ENCODE results near the gene ERVFRD-1. TPM values are rescaled to one million over a fixed set of nuclear protein-coding genes. Genes with fewer than 3 reads are reported as not detected.

Gene ERVFRD-1
- total RNA-seq, 4 donors from 2014 or later: 0.11 to 0.83 (median 0.27) TPM

DNA sequence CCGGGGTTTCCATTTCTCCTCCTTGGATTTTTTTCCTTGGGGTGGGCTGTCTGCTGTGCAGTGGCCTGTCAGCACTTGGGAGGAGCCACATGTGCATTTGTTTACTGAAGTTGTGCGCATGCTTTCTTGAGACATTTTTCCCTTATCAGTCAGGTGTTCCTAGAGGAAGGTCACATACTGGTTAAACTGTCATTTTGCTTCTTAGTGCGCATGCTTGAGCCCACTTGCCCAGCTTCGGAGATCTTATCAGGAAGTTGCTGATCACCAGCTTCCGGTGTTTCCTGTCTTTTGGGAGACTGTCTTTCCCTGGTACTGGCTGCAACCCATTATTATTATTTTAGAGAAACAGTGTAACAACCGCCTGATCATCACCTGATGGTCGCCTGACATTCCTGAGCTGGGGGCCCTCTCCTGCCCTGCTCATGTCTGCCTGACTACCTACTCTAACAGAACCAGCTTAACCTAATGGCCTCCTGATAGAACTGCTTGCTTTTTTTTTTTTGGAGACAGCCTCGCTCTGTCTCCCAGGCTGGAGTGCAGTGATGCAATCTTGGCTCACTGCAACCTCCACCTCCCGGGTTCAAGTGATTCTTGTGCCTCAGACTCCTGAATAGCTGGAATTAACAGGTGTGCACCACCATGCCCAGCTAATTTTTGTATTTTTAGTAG lies 378 bp upstream of the ERVFRD-1 start:
- intact Hi-C loops (cut with DNase I): no loop called here
- TF ChIP-seq POLR2A (IDR thresholded peaks at IDR 0.05; ENCODE audit: low read depth) (no peak), EP300 (IDR thresholded peaks at IDR 0.05) (no peak), POLR2AphosphoS5 (IDR thresholded peaks at IDR 0.05) (no peak), CTCF (IDR thresholded peaks at IDR 0.05) (no peak)
- WGBS: 56% methylated on average over 9 of the region's 9 CpGs
- Histone ChIP-seq H3K27me3 (no peaks in the 10 kb centered on the region), H3K36me3 (no peaks in the 10 kb centered on the region), H3K4me3 (no peak overlapping the region), H3K9me3 (no peaks in the 10 kb centered on the region), H3K4me1 (peaks cover 0 to 18% (median 7%) of the 10 kb centered on the region in 4 donors), H3K27ac (replicated peaks in 1 of 4) (no peak overlapping the region)
- DNase-seq (ENCODE audit: extremely low spot score): no peak

GRCh38 chr6:11108726-11109125 lies 2.8 kb downstream of the ERVFRD-1 start:
- no peaks in the 10 kb centered on the region for H3K9me3 ChIP-seq
- no peak overlapping the region for H3K27ac ChIP-seq (replicated peaks in 1 of 4)
- no peak for DNase-seq (ENCODE audit: extremely low spot score)
- no peaks in the 10 kb centered on the region for H3K27me3 ChIP-seq
- intact Hi-C loops (cut with DNase I): no loop called here
- H3K36me3 ChIP-seq: no peaks in the 10 kb centered on the region
- TF ChIP-seq POLR2AphosphoS5 (IDR thresholded peaks at IDR 0.05) (no peak), POLR2A (IDR thresholded peaks at IDR 0.05; ENCODE audit: low read depth) (no peak), EP300 (IDR thresholded peaks at IDR 0.05) (no peak), CTCF (IDR thresholded peaks at IDR 0.05) (no peak)
- no peak overlapping the region for H3K4me3 ChIP-seq
- peaks cover 0 to 18% (median 7%) of the 10 kb centered on the region in 4 donors for H3K4me1 ChIP-seq

- DNase-seq (ENCODE audit: extremely low spot score): no peak
- H3K4me3 ChIP-seq: no peak overlapping the region
- no peak overlapping the region for H3K27ac ChIP-seq (replicated peaks in 1 of 4)
- H3K4me1 ChIP-seq: no peaks in the 10 kb centered on the region
- no peaks in the 10 kb centered on the region for H3K9me3 ChIP-seq
- TF ChIP-seq POLR2A (IDR thresholded peaks at IDR 0.05; ENCODE audit: low read depth): no peak
- no peak for TF ChIP-seq CTCF (IDR thresholded peaks at IDR 0.05)
- TF ChIP-seq EP300 (IDR thresholded peaks at IDR 0.05): no peak
- no peak for TF ChIP-seq POLR2AphosphoS5 (IDR thresholded peaks at IDR 0.05)
- H3K27me3 ChIP-seq: no peaks in the 10 kb centered on the region
- 77% methylated on average over 5 of the region's 5 CpGs for WGBS
- intact Hi-C loops (cut with DNase I): no loop called here
- no peaks in the 10 kb centered on the region for H3K36me3 ChIP-seq
Measured at GRCh38 chr6:11103065-11103464, 8.5 kb downstream of the ERVFRD-1 start.

- DNase-seq (ENCODE audit: extremely low spot score): no peak
- peaks cover 0 to 7% (median 0%) of the 10 kb centered on the region in 4 donors for H3K36me3 ChIP-seq
- H3K9me3 ChIP-seq: no peaks in the 10 kb centered on the region
- 93% methylated on average over 5 of the region's 5 CpGs for WGBS
- no peak overlapping the region for H3K27ac ChIP-seq (replicated peaks in 1 of 4)
- TF ChIP-seq CTCF (IDR thresholded peaks at IDR 0.05) (no peak), POLR2AphosphoS5 (IDR thresholded peaks at IDR 0.05) (no peak), EP300 (IDR thresholded peaks at IDR 0.05) (no peak), POLR2A (IDR thresholded peaks at IDR 0.05; ENCODE audit: low read depth) (no peak)
- intact Hi-C loops (cut with DNase I): no loop called here
- H3K27me3 ChIP-seq: no peaks in the 10 kb centered on the region
- peaks cover 0 to 2% (median 0%) of the 10 kb centered on the region in 4 donors for H3K4me1 ChIP-seq
- H3K4me3 ChIP-seq: no peak overlapping the region
Measured at GRCh38 chr6:11101417-11101816, 10.1 kb downstream of the ERVFRD-1 start.

GRCh38 chr6:11098004-11098403 lies 13.5 kb downstream of the ERVFRD-1 start:
- TF ChIP-seq POLR2AphosphoS5 (IDR thresholded peaks at IDR 0.05) (no peak), EP300 (IDR thresholded peaks at IDR 0.05) (no peak), CTCF (IDR thresholded peaks at IDR 0.05) (no peak), POLR2A (IDR thresholded peaks at IDR 0.05; ENCODE audit: low read depth) (no peak)
- no peak for DNase-seq (ENCODE audit: extremely low spot score)
- no peak overlapping the region for H3K4me3 ChIP-seq
- H3K9me3 ChIP-seq: no peaks in the 10 kb centered on the region
- peaks cover 12 to 23% (median 20%) of the 10 kb centered on the region in 4 donors for H3K4me1 ChIP-seq
- intact Hi-C loops (cut with DNase I): no loop called here
- no peak overlapping the region for H3K27ac ChIP-seq (replicated peaks in 1 of 4)
- WGBS: 100% methylated on average over 1 of the region's 1 CpG
- no peaks in the 10 kb centered on the region for H3K27me3 ChIP-seq
- H3K36me3 ChIP-seq: peaks cover 0 to 7% (median 0%) of the 10 kb centered on the region in 4 donors

All from esophagus muscularis mucosa (tissue), 4 donors.